IMR-90 (cell line): ENCODE measurements around the gene VAV3. TPM values are rescaled to one million over a fixed set of nuclear protein-coding genes. Genes with fewer than 3 reads are reported as not detected.

Source experiments
- ATAC-seq: fragments of 200-7000 bp; cut with Tn5 transposase; 2 replicates; pipeline ENCODE4 v1.9.1; 2020; ENCODE audit warnings: low read depth, mild to moderate bottlenecking, moderate library complexity
- BruUV-seq: library from RNA; stranded (reverse); fragments of 400-500 nt; replicated peaks from 2 replicates; lab custom pipeline; 2021; lab: Mats Ljungman, UMichigan
- CTCF ChIA-PET: fragments of 300-600 bp; formaldehyde crosslinking; extraction: SDS; loops from one replicate; lab custom pipeline; 2021; ENCODE audit warnings: antibody characterized with exemption; lab: Yijun Ruan, JAX
- POLR2A ChIA-PET: fragments of 300-600 bp; sonication (Branson Sonifier 250); formaldehyde crosslinking; loops from one replicate; lab custom pipeline; 2022; ENCODE audit warnings: antibody characterized with exemption; ENCODE audit not compliant: unreplicated experiment; lab: Charles Lee
- DNase-seq: peaks from one replicate; pipeline ENCODE4 v3.0.0; 2013
- H2AFZ ChIP-seq: replicated peaks from 2 replicates; pipeline ENCODE3; 2013; ENCODE audit warnings: low read length, mild to moderate bottlenecking; ENCODE audit not compliant: poor library complexity
- H2AK5ac ChIP-seq: 2 replicates; pipeline ENCODE4 v1.6.1; 2013; ENCODE audit warnings: low read depth, low read length, inconsistent platforms
- H2AK9ac ChIP-seq: replicated peaks from 2 replicates; pipeline ENCODE3; 2013; ENCODE audit warnings: mild to moderate bottlenecking, low read depth, low read length, moderate library complexity; ENCODE audit not compliant: poor library complexity
- H2BK120ac ChIP-seq: 2 replicates; pipeline ENCODE4 v1.6.1; 2013; ENCODE audit warnings: low read depth, low read length, inconsistent platforms
- H2BK15ac ChIP-seq: 3 replicates; pipeline ENCODE4 v1.6.1; 2013; ENCODE audit warnings: low read depth, low read length, inconsistent platforms
- H2BK20ac ChIP-seq: 2 replicates; pipeline ENCODE4 v1.6.1; 2013; ENCODE audit warnings: low read depth, mild to moderate bottlenecking, inconsistent platforms, low read length, moderate library complexity
- H2BK5ac ChIP-seq: 2 replicates; pipeline ENCODE4 v1.6.1; 2013; ENCODE audit warnings: mild to moderate bottlenecking, low read depth, low read length, inconsistent platforms; ENCODE audit not compliant: poor library complexity, severe bottlenecking
- H3K14ac ChIP-seq: replicated peaks from 2 replicates; pipeline ENCODE4 v1.6.1; 2013; ENCODE audit warnings: low read depth, low read length, inconsistent platforms
- H3K18ac ChIP-seq: 2 replicates; pipeline ENCODE4 v1.6.1; 2013; ENCODE audit warnings: low read depth, low read length, control low read depth
- H3K23ac ChIP-seq: 2 replicates; pipeline ENCODE4 v1.6.1; 2013; ENCODE audit warnings: low read depth, low read length, inconsistent platforms
- H3K27ac ChIP-seq: 2 replicates; pipeline ENCODE4 v1.5.1; 2013; ENCODE audit warnings: mild to moderate bottlenecking, control low read depth, low read length; ENCODE audit not compliant: insufficient read depth
- H3K27me3 ChIP-seq: 2 replicates; pipeline ENCODE4 v1.6.1; 2013; ENCODE audit warnings: low read length; ENCODE audit not compliant: control insufficient read depth, insufficient read depth
- H3K36me3 ChIP-seq: 2 replicates; pipeline ENCODE4 v1.6.1; 2013; ENCODE audit warnings: low read length, mixed read lengths; ENCODE audit not compliant: control insufficient read depth, insufficient read depth
- H3K4ac ChIP-seq: 2 replicates; pipeline ENCODE4 v1.6.1; 2013; ENCODE audit warnings: low read depth, low read length, inconsistent platforms
- H3K4me1 ChIP-seq: 2 replicates; pipeline ENCODE4 v1.6.1; 2013; ENCODE audit warnings: low read length, mixed read lengths; ENCODE audit not compliant: control insufficient read depth, insufficient read depth
- H3K4me2 ChIP-seq: 2 replicates; pipeline ENCODE4 v1.6.1; 2013; ENCODE audit warnings: low read depth, mild to moderate bottlenecking, control low read depth, low read length, moderate library complexity
- H3K4me3 ChIP-seq: 2 replicates; pipeline ENCODE4 v1.5.1; 2013; ENCODE audit warnings: low read depth, mild to moderate bottlenecking, control low read depth, low read length, moderate library complexity; ENCODE audit not compliant: insufficient read depth
- H3K56ac ChIP-seq: 2 replicates; pipeline ENCODE4 v1.6.1; 2013; ENCODE audit warnings: low read length, inconsistent platforms; ENCODE audit not compliant: insufficient read depth; ENCODE audit errors: extremely low read depth
- H3K79me1 ChIP-seq, 2 experiments: 2 replicates each; pipeline ENCODE4 v1.6.1; 2013; ENCODE audit warnings: low read length in 2 of 2, inconsistent platforms in 1 of 2, low read depth in 1 of 2
- H3K9ac ChIP-seq: 2 replicates; pipeline ENCODE4 v1.6.1; 2013; ENCODE audit warnings: low read depth, low read length, control low read depth
- H3K9me1 ChIP-seq: 2 replicates; pipeline ENCODE4 v1.6.1; 2013; ENCODE audit warnings: low read length, inconsistent platforms; ENCODE audit not compliant: insufficient read depth
- H3K9me3 ChIP-seq: 2 replicates; pipeline ENCODE4 v1.6.1; 2013; ENCODE audit warnings: low read length; ENCODE audit not compliant: control insufficient read depth, insufficient read depth
- H4K20me1 ChIP-seq: 2 replicates; pipeline ENCODE4 v1.6.1; 2013; ENCODE audit warnings: low read length, inconsistent platforms; ENCODE audit not compliant: insufficient read depth
- H4K5ac ChIP-seq: 2 replicates; pipeline ENCODE4 v1.6.1; 2013; ENCODE audit warnings: mild to moderate bottlenecking, low read depth, low read length, control low read depth
- H4K8ac ChIP-seq, 2 experiments: 2 replicates each; pipeline ENCODE4 v1.6.1; 2013; ENCODE audit warnings: low read depth in 2 of 2, low read length in 2 of 2, control low read depth in 1 of 2, inconsistent platforms in 1 of 2
- H4K91ac ChIP-seq: 2 replicates; pipeline ENCODE4 v1.6.1; 2013; ENCODE audit warnings: low read depth, low read length, inconsistent platforms; ENCODE audit not compliant: insufficient read depth
- MXI1 ChIP-seq: IDR thresholded peaks from 2 replicates; pipeline ENCODE4 v1.6.1; 2012; ENCODE audit warnings: low read depth, mild to moderate bottlenecking, low read length, moderate library complexity, borderline replicate concordance
- RCOR1 ChIP-seq: IDR thresholded peaks from 2 replicates; pipeline ENCODE4 v1.6.1; 2012; ENCODE audit warnings: mild to moderate bottlenecking, low read length, improper control_type of control experiment; ENCODE audit not compliant: insufficient replicate concordance
- WGBS, 2 experiments: methylation state at CpG; one replicate each; pipeline versions ENCODE4 v1.1.5 to v1.1.7; 2013; ENCODE audit warnings: missing lambda C conversion rate in 2 of 2; ENCODE audit not compliant: insufficient read length in 1 of 2; ENCODE audit errors: extremely low coverage in 2 of 2; 5-methylcytosine and 5-hydroxymethylcytosine counted together
- dilution Hi-C: fragments of 300-500 bp; cut with HindIII; formaldehyde crosslinking; loops from one replicate; pipeline ENCODE4 v1.14.3; 2018; ENCODE audit warnings: low sequenced_read_pairs; ENCODE audit not compliant: unreplicated experiment
- in situ Hi-C: fragments of 300-500 bp; cut with MboI; formaldehyde crosslinking; loops from 3 replicates; pipeline ENCODE4 v1.14.3; 2019; ENCODE audit warnings: low sequenced_read_pairs, inconsistent platforms, mixed read lengths
- intact Hi-C: fragments of 100-400 bp; cut with micrococcal nuclease; formaldehyde crosslinking; loops from 2 replicates; pipeline ENCODE4 v1.10.0; 2022
- polyA plus RNA-seq, 3 experiments: library from polyadenylated mRNA; depleted of rRNA; stranded (reverse); fragments of >200 nt; gene quantifications; 2 replicates each; pipeline ENCODE4 v1.2.3, GENCODE V29; 2012; ENCODE audit warnings: low replicate concordance in 1 of 3
- total RNA-seq: library from RNA; depleted of rRNA; stranded (reverse); fragments of >200 nt; gene quantifications from 2 replicates; pipeline ENCODE4 v1.2.3, GENCODE V29; 2012

The VAV3 gene
- total and polyA plus RNA-seq, 2 of the 4 experiments (the other 2 are of a cell fraction) = 0.12 to 0.18 TPM

- no peaks in the 10 kb centered on the region for H3K79me1 ChIP-seq
- dilution Hi-C loops = no loop called here
- WGBS, 2 experiments = no CpG with 5 or more reads among the region's 1 CpG
- TF ChIP-seq RCOR1 = no peak
- TF ChIP-seq MXI1 = no peak
- ATAC-seq = no peak
- H3K4me1 ChIP-seq = no peaks in the 10 kb centered on the region
- ChIA-PET POLR2A (no interaction called here), CTCF (no interaction called here)
- intact Hi-C loops = no loop called here
- H3K56ac ChIP-seq = no peak overlapping the region
- H3K4me2 ChIP-seq = no peak overlapping the region
- no peak overlapping the region for H4K91ac ChIP-seq
- H3K14ac ChIP-seq = no peak overlapping the region
- no peak overlapping the region for H2BK20ac ChIP-seq
- in situ Hi-C loops = no loop called here
- H3K4ac ChIP-seq = no peak overlapping the region
- no peak overlapping the region for H2AFZ ChIP-seq
- no peak overlapping the region for H2BK120ac ChIP-seq
- no peaks in the 10 kb centered on the region for H4K20me1 ChIP-seq
- H3K27me3 ChIP-seq = no peaks in the 10 kb centered on the region
- H4K8ac ChIP-seq = no peak overlapping the region
- H4K5ac ChIP-seq = no peak overlapping the region
- no peak overlapping the region for H2AK9ac ChIP-seq
- DNase-seq = no peak
- H2AK5ac ChIP-seq = no peak overlapping the region
- H3K23ac ChIP-seq = no peak overlapping the region
- no peaks in the 10 kb centered on the region for H3K36me3 ChIP-seq
- H3K9me1 ChIP-seq = no peaks in the 10 kb centered on the region
- H3K18ac ChIP-seq = no peak overlapping the region
- H3K27ac ChIP-seq = no peak overlapping the region
- no peak overlapping the region for H3K4me3 ChIP-seq
- no peak overlapping the region for H2BK15ac ChIP-seq
- H3K9ac ChIP-seq = no peak overlapping the region
- no peaks in the 10 kb centered on the region for H3K9me3 ChIP-seq
- no TSS peak for BruUV-seq
- no peak overlapping the region for H2BK5ac ChIP-seq
Measured at GRCh38 chr1:107674486-107674885, 290.5 kb downstream of the VAV3 start.
